Osteocyte (in vitro differentiated cells): ENCODE data around the gene HHLA2. TPM values are rescaled to one million over a fixed set of nuclear protein-coding genes. Genes with fewer than 3 reads are reported as not detected.

Experiments used
- DNase-seq: peaks from one replicate; pipeline ENCODE4 v3.0.0; 2021; ENCODE audit warnings: mixed read lengths; ENCODE audit not compliant: unreplicated experiment; ENCODE audit errors: extremely low spot score
- H3K27ac Mint-ChIP-seq: one replicate; pipeline ENCODE4 v1.8.0; 2021; ENCODE audit warnings: mild to moderate bottlenecking, mixed read lengths; ENCODE audit not compliant: unreplicated experiment
- H3K27me3 Mint-ChIP-seq: one replicate; pipeline ENCODE4 v1.8.0; 2021; ENCODE audit warnings: mixed read lengths; ENCODE audit not compliant: unreplicated experiment
- H3K36me3 Mint-ChIP-seq: one replicate; pipeline ENCODE4 v1.8.0; 2021; ENCODE audit warnings: mixed read lengths; ENCODE audit not compliant: unreplicated experiment
- H3K4me1 Mint-ChIP-seq: one replicate; pipeline ENCODE4 v1.8.0; 2021; ENCODE audit warnings: mixed read lengths; ENCODE audit not compliant: unreplicated experiment
- H3K4me3 Mint-ChIP-seq: one replicate; pipeline ENCODE4 v1.8.0; 2021; ENCODE audit warnings: mild to moderate bottlenecking, moderate library complexity, mixed read lengths; ENCODE audit not compliant: unreplicated experiment
- H3K9me3 Mint-ChIP-seq: one replicate; pipeline ENCODE4 v1.8.0; 2021; ENCODE audit warnings: mixed read lengths; ENCODE audit not compliant: unreplicated experiment
- total RNA-seq: library from RNA; stranded (reverse); gene quantifications from 2 replicates; pipeline ENCODE4 v1.2.1, GENCODE V29; 2021
- TF ChIP-seq, protein P1 (sequence below): fragments of 200-600 bp; sonication (generic); IDR thresholded peaks from 2 replicates; pipeline ENCODE4 v1.5.0; 2021; ENCODE audit warnings: antibody characterized with exemption, mild to moderate bottlenecking, moderate library complexity

HHLA2 gene
- total RNA-seq, 1 donor from 2014 or later: not detected

DNA sequence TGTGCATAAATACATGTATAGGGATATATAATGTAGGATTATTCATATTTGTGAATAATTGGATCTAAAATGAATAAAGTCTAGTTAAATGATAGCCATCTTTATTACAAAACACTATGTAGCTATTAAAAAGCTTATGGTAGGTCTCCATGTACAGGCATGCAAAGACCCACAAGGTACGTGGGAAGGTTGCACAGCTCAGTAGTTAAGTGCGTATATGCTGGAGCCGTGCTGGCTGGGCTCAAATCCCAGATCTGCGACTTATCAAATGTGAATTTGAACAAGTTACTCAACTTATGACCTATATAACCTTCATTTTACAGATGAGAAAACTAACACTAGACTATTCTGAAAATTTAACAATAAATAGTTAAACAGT is 113.4 kb downstream of the HHLA2 start:
- Mint-ChIP-seq H3K4me1 (peaks cover 6% of the 10 kb centered on the region), H3K27ac (no peak overlapping the region), H3K9me3 (no peaks in the 10 kb centered on the region), H3K36me3 (no peaks in the 10 kb centered on the region), H3K27me3 (no peaks in the 10 kb centered on the region), H3K4me3 (no peak overlapping the region)
- no peak for DNase-seq
- TF ChIP-seq, protein P1, sequence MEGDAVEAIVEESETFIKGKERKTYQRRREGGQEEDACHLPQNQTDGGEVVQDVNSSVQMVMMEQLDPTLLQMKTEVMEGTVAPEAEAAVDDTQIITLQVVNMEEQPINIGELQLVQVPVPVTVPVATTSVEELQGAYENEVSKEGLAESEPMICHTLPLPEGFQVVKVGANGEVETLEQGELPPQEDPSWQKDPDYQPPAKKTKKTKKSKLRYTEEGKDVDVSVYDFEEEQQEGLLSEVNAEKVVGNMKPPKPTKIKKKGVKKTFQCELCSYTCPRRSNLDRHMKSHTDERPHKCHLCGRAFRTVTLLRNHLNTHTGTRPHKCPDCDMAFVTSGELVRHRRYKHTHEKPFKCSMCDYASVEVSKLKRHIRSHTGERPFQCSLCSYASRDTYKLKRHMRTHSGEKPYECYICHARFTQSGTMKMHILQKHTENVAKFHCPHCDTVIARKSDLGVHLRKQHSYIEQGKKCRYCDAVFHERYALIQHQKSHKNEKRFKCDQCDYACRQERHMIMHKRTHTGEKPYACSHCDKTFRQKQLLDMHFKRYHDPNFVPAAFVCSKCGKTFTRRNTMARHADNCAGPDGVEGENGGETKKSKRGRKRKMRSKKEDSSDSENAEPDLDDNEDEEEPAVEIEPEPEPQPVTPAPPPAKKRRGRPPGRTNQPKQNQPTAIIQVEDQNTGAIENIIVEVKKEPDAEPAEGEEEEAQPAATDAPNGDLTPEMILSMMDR: no peak

DNA sequence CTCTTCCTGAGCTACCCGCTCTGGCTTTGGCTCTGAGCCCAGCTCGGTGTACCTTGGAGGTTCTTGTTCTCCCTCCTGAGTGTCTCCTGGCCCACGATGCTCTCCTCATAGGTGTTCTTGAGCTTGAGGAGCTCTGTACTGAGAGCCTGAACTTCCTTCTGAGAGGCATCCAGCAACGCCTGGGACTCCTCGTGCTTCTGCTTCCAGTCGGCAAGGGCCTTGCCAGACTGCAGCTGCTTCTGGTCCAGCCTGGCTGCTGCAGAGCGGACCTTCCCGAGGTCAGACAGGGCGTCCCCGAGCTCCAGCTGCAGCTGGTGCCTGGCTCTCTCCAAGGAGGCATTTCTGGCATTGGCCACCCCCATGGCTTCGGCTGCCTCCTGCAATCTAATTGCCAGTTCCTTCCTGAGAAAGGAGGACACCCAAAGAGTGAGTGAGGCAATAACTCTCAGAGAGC is 114.2 kb downstream of the HHLA2 start:
- Mint-ChIP-seq H3K27ac (no peak overlapping the region), H3K9me3 (no peaks in the 10 kb centered on the region), H3K4me3 (no peak overlapping the region), H3K4me1 (peaks cover 5% of the 10 kb centered on the region), H3K27me3 (peaks cover 1% of the 10 kb centered on the region), H3K36me3 (no peaks in the 10 kb centered on the region)
- TF ChIP-seq, protein P1: no peak
- DNase-seq: no peak

DNA sequence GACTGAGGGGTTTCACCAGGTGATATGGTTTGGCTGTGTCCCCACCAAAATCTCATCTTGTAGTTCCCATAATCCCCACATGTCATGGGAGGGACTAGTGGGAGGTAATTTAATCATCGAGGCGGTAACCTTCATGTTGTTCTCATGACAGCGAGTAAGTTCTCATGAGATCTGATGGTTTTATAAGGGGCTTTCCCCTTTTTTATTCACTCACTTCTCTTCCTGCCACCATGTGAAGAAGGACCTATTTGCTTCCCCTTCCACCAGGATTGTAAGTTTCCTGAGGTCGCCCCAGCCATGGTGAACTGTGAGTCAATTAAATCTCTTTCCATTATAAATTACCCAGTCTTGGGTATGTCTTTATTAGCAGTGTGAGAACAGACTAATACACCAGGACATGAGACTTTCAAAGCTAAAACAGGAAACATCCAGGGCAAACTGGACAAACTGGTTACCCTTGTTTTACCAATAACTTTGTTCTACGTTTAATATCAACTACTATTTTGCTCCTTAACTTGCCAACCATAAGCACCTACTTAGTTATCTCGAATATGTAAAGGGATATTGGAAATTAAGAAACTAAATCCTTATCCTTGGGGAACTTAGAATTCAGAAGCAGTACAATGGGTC is 115.9 kb downstream of the HHLA2 start:
- H3K4me3 Mint-ChIP-seq: no peak overlapping the region
- H3K36me3 Mint-ChIP-seq: no peaks in the 10 kb centered on the region
- TF ChIP-seq, protein P1: no peak
- H3K4me1 Mint-ChIP-seq: no peaks in the 10 kb centered on the region
- DNase-seq: no peak
- peaks cover 2% of the 10 kb centered on the region for H3K27me3 Mint-ChIP-seq
- no peaks in the 10 kb centered on the region for H3K9me3 Mint-ChIP-seq
- no peak overlapping the region for H3K27ac Mint-ChIP-seq

DNA sequence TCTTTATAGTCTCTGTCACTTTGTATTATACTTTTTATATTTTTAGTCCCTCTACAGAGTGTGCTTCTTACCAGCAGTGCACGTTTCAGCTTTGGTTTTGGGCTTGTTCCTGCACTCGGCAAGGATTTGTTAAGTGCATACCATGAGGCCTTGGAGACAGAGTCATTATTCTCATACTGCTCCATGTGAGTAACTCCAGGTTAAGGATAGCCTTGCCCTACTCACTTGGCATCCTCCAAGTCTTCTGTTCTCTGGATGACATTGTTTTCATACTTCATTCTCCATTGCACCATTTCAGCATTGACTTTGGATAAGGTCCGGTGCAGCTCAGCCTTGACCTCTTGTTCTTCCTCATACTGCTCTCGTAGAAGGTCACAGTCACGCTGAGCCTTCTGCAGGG is 117.7 kb downstream of the HHLA2 start:
- no peak for DNase-seq
- Mint-ChIP-seq H3K27ac (no peak overlapping the region), H3K27me3 (peaks cover 2% of the 10 kb centered on the region), H3K36me3 (no peaks in the 10 kb centered on the region), H3K4me3 (no peak overlapping the region), H3K9me3 (no peaks in the 10 kb centered on the region), H3K4me1 (no peaks in the 10 kb centered on the region)
- TF ChIP-seq, protein P1: no peak

DNA sequence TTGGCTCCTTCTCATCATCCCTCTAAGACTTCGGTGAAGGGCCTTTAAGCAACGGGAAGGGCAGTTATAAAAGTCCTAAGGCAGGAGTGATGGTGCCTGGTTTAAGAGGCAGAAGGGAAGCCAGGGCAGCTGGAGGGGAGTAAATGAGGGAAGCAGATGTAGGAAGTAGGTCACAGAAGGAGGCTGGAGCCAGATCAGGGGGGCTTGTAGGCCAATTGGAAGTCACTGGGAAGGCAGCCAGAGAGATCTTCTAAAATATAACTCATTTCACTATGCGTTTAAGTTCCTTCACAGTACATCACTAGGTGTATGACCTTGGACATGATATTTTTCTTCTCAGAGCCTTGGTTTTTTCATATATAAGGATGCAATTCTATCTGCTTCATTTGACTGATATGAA is 119.3 kb downstream of the HHLA2 start:
- Mint-ChIP-seq H3K4me1 (no peaks in the 10 kb centered on the region), H3K9me3 (no peaks in the 10 kb centered on the region), H3K36me3 (no peaks in the 10 kb centered on the region), H3K4me3 (no peak overlapping the region), H3K27me3 (peaks cover 2% of the 10 kb centered on the region), H3K27ac (no peak overlapping the region)
- TF ChIP-seq, protein P1: no peak
- DNase-seq: no peak
